Measurements from ENCODE around the gene PACS2. TPM values are rescaled to one million over a fixed set of nuclear protein-coding genes. Genes with fewer than 3 reads are reported as not detected.

The PACS2 gene
- total and polyA plus RNA-seq, 4 experiments from 2014 or later = 1.9 to 76.6 (median 39.3) TPM

DNA sequence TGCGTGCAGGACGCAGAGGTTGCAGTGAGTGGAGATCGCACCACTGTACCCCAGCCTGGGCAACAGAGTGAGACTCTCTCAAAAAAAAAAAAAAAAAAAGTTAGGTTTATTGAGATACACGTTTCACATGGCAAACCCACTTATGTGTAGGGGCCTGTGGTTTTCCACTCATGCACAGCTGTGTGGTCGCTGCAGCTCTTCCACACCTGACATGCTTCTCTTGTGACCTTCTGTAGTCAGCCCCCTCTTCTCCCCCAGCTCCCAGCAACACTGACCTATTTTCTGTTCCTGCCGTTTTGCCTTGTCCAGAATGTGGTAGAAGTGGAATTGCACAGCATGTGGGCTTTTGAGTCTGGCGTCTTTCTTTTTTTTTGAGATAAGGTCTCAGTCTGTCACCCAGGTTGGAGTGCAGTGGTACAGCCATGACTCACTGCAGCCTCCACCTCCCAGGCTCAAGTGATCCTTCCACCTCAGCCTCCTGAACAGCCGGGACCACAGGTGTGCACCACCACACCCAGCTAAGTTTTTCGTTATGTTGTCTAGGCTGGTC lies 113.5 kb downstream of the PACS2 start:
- Histone ChIP-seq H3K4me1 (ENCODE audit: insufficient read depth, low read length) (no peaks in the 10 kb centered on the region), H3K36me3 (ENCODE audit: insufficient read depth, low read length) (no peaks in the 10 kb centered on the region), H3K27ac (ENCODE audit: low read depth, low read length) (no peak overlapping the region), H3K4me3 (ENCODE audit: low read length in 2 of 2) (no peak overlapping the region), H3K9me3 (ENCODE audit: control insufficient read depth in 1 of 2, low read length in 2 of 2) (no peaks in the 10 kb centered on the region), H3K27me3 (ENCODE audit: insufficient read depth, low read length) (no peaks in the 10 kb centered on the region)
- Mint-ChIP-seq H3K4me3 (no peak overlapping the region), H3K36me3 (peaks cover 15 to 29% of the 10 kb centered on the region in 2 donors), H3K27me3 (no peaks in the 10 kb centered on the region), H3K9me3 (no peaks in the 10 kb centered on the region), H3K4me1 (peaks cover 2 to 20% (median 9%) of the 10 kb centered on the region in 4 donors), H3K27ac (peak overlapping the region in 1 of 7 donors; percentile 31)
- ChIA-PET POLR2A (ENCODE audit: partially characterized antibody) (no interaction called here), CTCF (ENCODE audit: partially characterized antibody) (interaction anchor here (1.3 kb wide), 1 partner anchor 13 kb away, joined by 3 read pairs; no protein-coding TSS in a partner anchor)
- no peak for DNase-seq
- intact Hi-C loops (cut with micrococcal nuclease) = no loop called here

DNA sequence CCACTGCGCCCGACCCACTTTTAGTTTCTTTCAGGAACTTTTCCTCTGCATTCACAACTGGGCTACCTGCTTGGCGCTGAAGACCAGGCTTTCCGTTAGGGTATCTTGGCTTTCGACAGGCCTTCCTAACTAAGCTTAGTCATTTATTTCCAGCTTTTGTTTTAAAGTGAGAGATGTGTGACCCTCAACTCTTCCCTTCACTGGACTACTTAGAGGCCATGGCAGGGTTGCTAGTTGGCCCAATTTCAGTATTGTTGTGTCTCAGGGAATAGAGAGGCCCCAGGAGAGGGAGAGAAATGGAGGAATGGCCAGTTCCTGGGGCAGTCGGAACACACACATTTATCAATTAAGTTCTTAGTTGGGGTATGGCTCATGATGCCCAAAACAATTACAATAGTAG lies 115.5 kb downstream of the PACS2 start:
- no peaks in the 10 kb centered on the region for H3K4me1 ChIP-seq (ENCODE audit: insufficient read depth, low read length)
- Mint-ChIP-seq H3K36me3 (peaks cover 15 to 27% of the 10 kb centered on the region in 2 donors), H3K4me1 (peaks cover 7 to 15% (median 12%) of the 10 kb centered on the region in 4 donors), H3K9me3 (no peaks in the 10 kb centered on the region), H3K4me3 (no peak overlapping the region), H3K27ac (no peak overlapping the region), H3K27me3 (no peaks in the 10 kb centered on the region)
- H3K27me3 ChIP-seq (ENCODE audit: insufficient read depth, low read length) = no peaks in the 10 kb centered on the region
- H3K36me3 ChIP-seq (ENCODE audit: insufficient read depth, low read length) = no peaks in the 10 kb centered on the region
- ChIA-PET POLR2A (ENCODE audit: partially characterized antibody) (no interaction called here), CTCF (ENCODE audit: partially characterized antibody) (interaction anchor here (1.1 kb wide), 1 partner anchor 19 kb away, joined by 3 read pairs; no protein-coding TSS in a partner anchor)
- DNase-seq = no peak
- no peak overlapping the region for H3K4me3 ChIP-seq (ENCODE audit: low read length in 2 of 2)
- no peak overlapping the region for H3K27ac ChIP-seq (ENCODE audit: low read depth, low read length)
- intact Hi-C loops (cut with micrococcal nuclease) = no loop called here
- no peaks in the 10 kb centered on the region for H3K9me3 ChIP-seq (ENCODE audit: control insufficient read depth in 1 of 2, low read length in 2 of 2)

- peaks cover 15 to 28% of the 10 kb centered on the region in 2 donors for H3K36me3 Mint-ChIP-seq
- H3K27ac Mint-ChIP-seq = no peak overlapping the region
- Histone ChIP-seq H3K4me1 (ENCODE audit: insufficient read depth, low read length) (no peaks in the 10 kb centered on the region), H3K27ac (ENCODE audit: low read depth, low read length) (no peak overlapping the region), H3K9me3 (ENCODE audit: control insufficient read depth in 1 of 2, low read length in 2 of 2) (no peaks in the 10 kb centered on the region), H3K27me3 (ENCODE audit: insufficient read depth, low read length) (no peaks in the 10 kb centered on the region), H3K36me3 (ENCODE audit: insufficient read depth, low read length) (no peaks in the 10 kb centered on the region), H3K4me3 (ENCODE audit: low read length in 2 of 2) (no peak overlapping the region)
- intact Hi-C loops (cut with micrococcal nuclease) = no loop called here
- ChIA-PET CTCF (ENCODE audit: partially characterized antibody) (interaction anchor here (1.1 kb wide), 1 partner anchor 18 kb away, joined by 3 read pairs; no protein-coding TSS in a partner anchor), POLR2A (ENCODE audit: partially characterized antibody) (no interaction called here)
- H3K9me3 Mint-ChIP-seq = no peaks in the 10 kb centered on the region
- peaks cover 9 to 18% (median 15%) of the 10 kb centered on the region in 4 donors for H3K4me1 Mint-ChIP-seq
- no peak for DNase-seq
- no peaks in the 10 kb centered on the region for H3K27me3 Mint-ChIP-seq
- no peak overlapping the region for H3K4me3 Mint-ChIP-seq
These were observed 116.0 kb downstream of the PACS2 start for GRCh38 chr14:105430565-105430964.

DNA sequence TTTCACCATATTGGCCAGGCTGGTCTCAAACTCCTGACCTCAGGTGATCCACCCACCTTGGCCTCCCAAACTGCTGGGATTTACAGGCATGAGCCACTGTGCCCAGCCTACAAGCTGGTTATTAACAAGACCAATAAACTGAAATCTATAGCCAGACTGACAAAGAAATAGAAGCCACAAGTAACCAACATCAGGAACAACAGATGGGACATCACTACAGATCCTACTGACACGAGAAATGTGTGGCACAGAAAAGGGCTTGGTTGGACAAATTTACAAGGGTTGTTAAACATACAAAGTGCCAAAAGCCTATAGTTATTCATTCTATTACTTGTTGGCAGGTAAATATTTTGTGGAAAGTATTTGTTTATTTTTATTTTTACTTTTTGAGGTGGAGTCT lies 116.7 kb downstream of the PACS2 start:
- Mint-ChIP-seq H3K27me3 (no peaks in the 10 kb centered on the region), H3K4me3 (no peak overlapping the region), H3K36me3 (peaks cover 15 to 30% of the 10 kb centered on the region in 2 donors), H3K27ac (no peak overlapping the region), H3K4me1 (peaks cover 12 to 25% (median 20%) of the 10 kb centered on the region in 4 donors), H3K9me3 (no peaks in the 10 kb centered on the region)
- Histone ChIP-seq H3K27me3 (ENCODE audit: insufficient read depth, low read length) (no peaks in the 10 kb centered on the region), H3K9me3 (ENCODE audit: control insufficient read depth in 1 of 2, low read length in 2 of 2) (no peaks in the 10 kb centered on the region), H3K36me3 (ENCODE audit: insufficient read depth, low read length) (no peaks in the 10 kb centered on the region), H3K4me1 (ENCODE audit: insufficient read depth, low read length) (no peaks in the 10 kb centered on the region), H3K4me3 (ENCODE audit: low read length in 2 of 2) (no peak overlapping the region), H3K27ac (ENCODE audit: low read depth, low read length) (no peak overlapping the region)
- ChIA-PET CTCF (ENCODE audit: partially characterized antibody) (interaction anchor here (1.1 kb wide), 1 partner anchor 17 kb away, joined by 3 read pairs; no protein-coding TSS in a partner anchor), POLR2A (ENCODE audit: partially characterized antibody) (no interaction called here)
- intact Hi-C loops (cut with micrococcal nuclease) = no loop called here
- no peak for DNase-seq

GRCh38 chr14:105432657-105433056 lies 118.1 kb downstream of the PACS2 start:
- CTCF ChIA-PET (ENCODE audit: partially characterized antibody) = no interaction called here
- intact Hi-C loops (cut with micrococcal nuclease) = no loop called here

DNA sequence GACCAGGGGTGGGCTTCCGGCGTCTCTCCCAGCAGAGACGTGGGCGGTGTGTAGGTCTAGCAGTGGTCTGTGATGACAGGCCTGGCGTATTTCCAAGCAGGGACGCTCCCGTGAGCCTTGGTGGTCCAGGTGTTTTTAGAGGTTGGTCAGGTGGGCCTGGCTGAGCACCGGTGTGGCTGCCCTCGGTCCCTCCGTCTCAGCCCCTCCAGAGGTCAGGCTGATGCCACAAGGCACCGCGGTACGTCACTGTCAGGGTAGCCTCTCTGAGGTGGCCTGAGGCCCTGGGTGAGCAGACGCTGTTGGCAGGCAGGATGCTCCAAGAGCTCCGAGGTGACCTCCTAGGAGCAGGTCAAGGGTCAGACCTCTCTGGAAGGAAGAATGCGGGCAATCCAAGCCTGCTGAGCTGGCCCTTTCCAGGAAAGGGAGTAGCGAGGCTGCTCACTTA lies 118.6 kb downstream of the PACS2 start:
- intact Hi-C loops (cut with micrococcal nuclease) = no loop called here
- ChIA-PET CTCF (ENCODE audit: partially characterized antibody) (no interaction called here), POLR2A (ENCODE audit: partially characterized antibody) (no interaction called here)
- H3K9me3 Mint-ChIP-seq = no peaks in the 10 kb centered on the region
- Histone ChIP-seq H3K9me3 (ENCODE audit: control insufficient read depth in 1 of 2, low read length in 2 of 2) (no peaks in the 10 kb centered on the region), H3K27me3 (ENCODE audit: insufficient read depth, low read length) (no peaks in the 10 kb centered on the region), H3K27ac (ENCODE audit: low read depth, low read length) (no peak overlapping the region), H3K36me3 (ENCODE audit: insufficient read depth, low read length) (no peaks in the 10 kb centered on the region), H3K4me3 (ENCODE audit: low read length in 2 of 2) (no peak overlapping the region), H3K4me1 (ENCODE audit: insufficient read depth, low read length) (no peaks in the 10 kb centered on the region)
- no peak for DNase-seq
- peaks cover 5 to 19% of the 10 kb centered on the region in 2 donors for H3K36me3 Mint-ChIP-seq
- no peaks in the 10 kb centered on the region for H3K27me3 Mint-ChIP-seq
- no peak overlapping the region for H3K27ac Mint-ChIP-seq
- H3K4me1 Mint-ChIP-seq = peaks cover 14 to 15% (median 14%) of the 10 kb centered on the region in 4 donors
- H3K4me3 Mint-ChIP-seq = no peak overlapping the region

More at GRCh38 chr14:105432657-105433056, 118.1 kb downstream of the PACS2 start:
- no peaks in the 10 kb centered on the region for H3K9me3 ChIP-seq (ENCODE audit: control insufficient read depth in 1 of 2, low read length in 2 of 2)
- peak overlapping the region in 2 of 7 donors; percentile 7 to 25 for H3K27ac Mint-ChIP-seq
- H3K4me3 Mint-ChIP-seq = no peak overlapping the region
- H3K36me3 ChIP-seq (ENCODE audit: insufficient read depth, low read length) = no peaks in the 10 kb centered on the region
- H3K4me3 ChIP-seq (ENCODE audit: low read length in 2 of 2) = no peak overlapping the region
- peaks cover 14 to 16% (median 15%) of the 10 kb centered on the region in 4 donors for H3K4me1 Mint-ChIP-seq
- H3K27me3 ChIP-seq (ENCODE audit: insufficient read depth, low read length) = no peaks in the 10 kb centered on the region
- no peak overlapping the region for H3K27ac ChIP-seq (ENCODE audit: low read depth, low read length)
- H3K27me3 Mint-ChIP-seq = no peaks in the 10 kb centered on the region
- no peaks in the 10 kb centered on the region for H3K4me1 ChIP-seq (ENCODE audit: insufficient read depth, low read length)
- no peaks in the 10 kb centered on the region for H3K9me3 Mint-ChIP-seq
- POLR2A ChIA-PET (ENCODE audit: partially characterized antibody) = no interaction called here
- DNase-seq = no peak
- peaks cover 5 to 21% of the 10 kb centered on the region in 2 donors for H3K36me3 Mint-ChIP-seq

DNA sequence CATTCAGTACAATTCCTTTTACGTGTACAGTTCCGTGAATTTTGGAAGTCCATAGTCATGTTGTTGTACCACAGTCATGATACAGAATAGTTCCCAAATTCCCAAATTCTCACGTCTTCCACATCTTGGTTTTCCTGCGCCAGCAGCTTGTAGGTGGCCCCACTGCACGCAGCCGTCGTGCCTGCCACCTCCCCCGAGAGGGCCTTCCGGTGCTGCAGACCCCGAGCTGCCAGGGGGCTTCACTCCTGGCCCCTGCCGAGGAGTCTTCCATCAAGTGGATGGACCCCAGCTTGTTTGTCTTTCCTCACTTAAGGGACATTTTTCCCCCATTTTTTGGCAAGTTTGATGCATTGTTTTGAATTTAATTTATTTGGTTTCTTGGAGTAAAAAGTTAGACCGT lies 121.9 kb downstream of the PACS2 start:
- Histone ChIP-seq H3K4me1 (ENCODE audit: insufficient read depth, low read length) (no peaks in the 10 kb centered on the region), H3K9me3 (ENCODE audit: control insufficient read depth in 1 of 2, low read length in 2 of 2) (no peaks in the 10 kb centered on the region), H3K4me3 (ENCODE audit: low read length in 2 of 2) (no peak overlapping the region), H3K27ac (ENCODE audit: low read depth, low read length) (no peak overlapping the region), H3K27me3 (ENCODE audit: insufficient read depth, low read length) (no peaks in the 10 kb centered on the region), H3K36me3 (ENCODE audit: insufficient read depth, low read length) (no peaks in the 10 kb centered on the region)
- CTCF ChIA-PET (ENCODE audit: partially characterized antibody) = no interaction called here
- Mint-ChIP-seq H3K9me3 (no peaks in the 10 kb centered on the region), H3K4me3 (no peak overlapping the region), H3K4me1 (peaks cover 12 to 15% (median 13%) of the 10 kb centered on the region in 4 donors), H3K36me3 (peaks cover 0 to 4% of the 10 kb centered on the region in 2 donors), H3K27ac (no peak overlapping the region), H3K27me3 (no peaks in the 10 kb centered on the region)
- intact Hi-C loops (cut with micrococcal nuclease) = no loop called here
- no peak for DNase-seq
- POLR2A ChIA-PET (ENCODE audit: partially characterized antibody) = interaction anchor here (1.3 kb wide), 1 partner anchor 53 kb away, joined by 6 read pairs; no protein-coding TSS in a partner anchor

Data from CD4-positive, alpha-beta memory T cell (primary cell).